ENCODE data around the gene C1orf216.
"Not testable (repeated sequence)": the region's sequence is repeated elsewhere in the genome, so short reads cannot be mapped to it uniquely, and the experiment has no call there.

Gene C1orf216, protein sequence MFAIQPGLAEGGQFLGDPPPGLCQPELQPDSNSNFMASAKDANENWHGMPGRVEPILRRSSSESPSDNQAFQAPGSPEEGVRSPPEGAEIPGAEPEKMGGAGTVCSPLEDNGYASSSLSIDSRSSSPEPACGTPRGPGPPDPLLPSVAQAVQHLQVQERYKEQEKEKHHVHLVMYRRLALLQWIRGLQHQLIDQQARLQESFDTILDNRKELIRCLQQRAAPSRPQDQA

DNA sequence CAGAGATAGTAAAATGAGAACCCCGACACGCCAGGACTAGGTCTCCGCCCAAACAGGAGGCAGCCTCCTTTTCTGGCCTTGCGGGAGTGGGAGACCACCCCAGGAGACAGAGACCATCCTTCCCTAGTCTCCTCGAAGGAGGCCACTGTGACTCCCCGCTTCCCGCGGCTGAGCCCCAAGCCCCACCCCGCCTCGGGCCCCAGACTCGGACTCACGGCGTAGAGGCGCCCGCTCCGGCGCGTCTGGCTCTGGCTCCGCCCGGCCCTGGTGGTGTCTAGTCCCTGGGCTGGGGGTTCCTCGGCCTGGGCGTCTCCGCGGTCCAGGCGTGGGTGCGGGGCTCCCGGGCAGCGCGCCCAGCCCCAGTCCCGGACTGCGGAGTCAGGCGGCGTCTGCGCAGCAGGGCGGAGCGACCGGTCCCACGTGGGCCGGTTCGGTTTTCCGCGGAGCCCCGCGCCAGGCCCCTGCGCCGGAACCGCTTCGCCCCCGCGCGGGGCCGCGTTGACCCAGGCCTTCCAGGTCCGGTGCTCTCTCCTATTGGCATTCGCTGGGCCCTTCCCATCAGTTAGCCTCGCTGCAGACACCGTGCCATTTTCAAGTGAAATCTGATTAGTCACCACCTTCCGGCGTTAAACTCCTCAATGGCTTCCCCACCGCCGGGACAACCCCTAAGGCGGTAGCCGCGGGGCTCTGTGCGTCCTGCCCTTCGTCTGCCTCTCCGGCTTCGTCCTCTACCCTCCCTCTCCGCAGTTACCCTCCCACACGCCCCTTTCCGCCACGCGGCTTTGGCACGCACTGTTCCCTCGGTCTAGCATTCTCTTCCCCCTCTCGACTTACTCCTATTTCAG is at the start of gene C1orf216:
C1orf216 (minus strand) TSS at position 393 of the 845 bp plus-strand sequence. CDS start 2,563 bp downstream, outside the sequence.
- DNase-seq (ENCODE audit: low spot score), result peak; percentile 81

DNA sequence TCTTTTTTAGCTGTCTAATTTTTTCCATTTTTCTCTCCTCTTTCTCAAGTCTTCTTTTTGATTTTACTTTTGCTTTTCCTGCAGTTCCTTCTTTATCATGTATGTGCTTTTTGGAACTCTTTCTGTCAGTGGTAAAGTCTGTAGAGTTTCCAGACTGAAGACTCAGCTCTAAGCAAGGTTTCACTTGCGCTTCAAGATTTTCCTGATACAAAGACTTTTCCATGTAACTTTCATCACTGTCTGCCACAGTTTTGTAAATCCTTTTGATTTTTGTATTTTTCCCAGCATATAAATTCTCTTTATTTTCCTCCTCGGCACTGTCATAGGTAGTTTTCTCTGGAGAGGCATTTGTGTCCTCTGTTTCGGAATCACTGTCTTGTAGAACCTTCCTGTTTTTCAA is 45.6 kb upstream of the C1orf216 start:
- no peak for DNase-seq (ENCODE audit: low spot score)

DNA sequence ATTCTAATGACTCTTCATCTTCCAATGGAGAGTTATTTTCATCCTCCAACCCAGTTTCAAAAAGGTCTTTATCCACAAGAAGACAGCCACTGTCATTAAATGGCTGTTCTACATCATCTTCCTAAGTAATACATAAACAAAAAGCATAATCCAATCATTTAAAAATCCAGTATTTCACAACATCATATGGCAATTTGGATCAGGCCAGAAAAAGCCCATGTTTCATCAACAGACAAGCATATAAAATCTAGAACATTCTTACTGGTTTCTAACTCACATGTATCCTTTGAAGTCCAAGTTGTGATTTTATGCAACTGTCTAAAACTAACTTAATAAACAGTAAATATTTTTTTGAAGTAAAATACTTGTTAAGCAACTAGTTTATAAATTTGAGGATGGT is 44.5 kb upstream of the C1orf216 start:
- DNase-seq (ENCODE audit: low spot score), result no peak

DNA sequence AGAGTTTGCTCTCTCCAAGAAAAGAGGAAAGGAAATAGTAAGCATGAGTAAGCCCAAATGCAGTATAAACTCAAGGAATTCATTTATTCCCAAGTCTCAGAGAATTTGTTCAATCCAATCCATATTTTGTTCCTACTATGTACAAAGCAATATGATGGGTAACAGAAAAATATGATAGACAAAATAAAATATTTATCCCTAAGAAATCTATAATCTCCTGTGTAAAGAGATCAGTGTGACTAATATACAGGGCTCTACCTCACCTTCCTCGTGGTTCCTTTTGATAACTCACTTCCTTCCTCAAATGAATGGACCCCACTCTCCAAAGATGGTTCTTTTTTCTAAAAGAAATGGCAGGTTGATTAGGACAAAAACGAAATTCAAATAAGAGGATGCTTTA is 43.5 kb upstream of the C1orf216 start:
- peak; percentile 65 for DNase-seq (ENCODE audit: low spot score)

DNA sequence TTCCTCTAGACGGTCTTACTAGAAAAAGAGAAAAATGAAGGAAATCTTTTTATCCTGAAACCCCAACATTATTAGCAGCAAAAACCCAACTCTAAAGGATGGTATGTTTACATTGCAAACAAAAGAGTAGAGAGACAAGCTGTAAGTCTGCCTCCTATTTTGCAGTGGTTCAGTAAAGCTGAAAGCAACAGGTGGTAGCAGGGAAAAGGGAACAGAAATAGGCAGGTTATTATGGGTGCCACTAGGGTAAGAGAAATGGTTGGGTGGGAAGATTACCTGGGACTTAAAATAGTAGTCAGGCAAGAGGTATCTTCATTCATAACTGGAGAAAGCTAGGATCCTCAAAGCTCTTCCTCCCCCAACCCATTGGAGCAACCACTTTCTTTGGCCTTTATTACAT is 37.4 kb upstream of the C1orf216 start:
- DNase-seq (ENCODE audit: low spot score), result no peak

DNA sequence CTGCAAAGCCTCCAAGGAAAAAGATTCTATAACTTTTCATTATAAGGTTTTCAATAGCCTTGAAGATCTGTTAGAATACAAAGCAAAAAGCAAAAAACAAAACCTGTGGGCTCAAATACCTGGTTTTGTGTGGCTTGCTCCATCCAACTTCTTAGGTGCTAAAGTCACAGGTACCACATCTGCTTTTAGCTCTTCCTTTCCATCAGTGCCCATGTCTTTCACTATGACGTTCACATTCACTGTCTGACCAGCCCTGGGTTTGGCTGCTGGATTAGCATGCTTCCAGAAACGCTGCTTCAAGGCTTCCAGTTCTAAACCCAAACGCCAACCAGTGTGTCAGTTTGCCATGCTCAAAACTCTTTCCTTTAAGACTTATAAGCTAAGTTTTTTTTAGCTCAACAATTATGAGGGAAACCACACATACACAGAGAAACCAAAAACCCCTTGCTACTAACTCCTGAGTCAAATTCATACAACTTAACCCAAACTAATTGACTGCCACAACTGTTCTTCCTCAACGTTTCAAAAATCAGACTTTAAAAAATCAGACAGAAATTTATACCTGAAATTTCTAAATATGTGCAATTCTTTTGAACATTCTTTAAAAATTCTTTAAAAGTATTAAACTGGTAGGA is 35.1 kb upstream of the C1orf216 start:
- DNase-seq (ENCODE audit: low spot score), result no peak

DNA sequence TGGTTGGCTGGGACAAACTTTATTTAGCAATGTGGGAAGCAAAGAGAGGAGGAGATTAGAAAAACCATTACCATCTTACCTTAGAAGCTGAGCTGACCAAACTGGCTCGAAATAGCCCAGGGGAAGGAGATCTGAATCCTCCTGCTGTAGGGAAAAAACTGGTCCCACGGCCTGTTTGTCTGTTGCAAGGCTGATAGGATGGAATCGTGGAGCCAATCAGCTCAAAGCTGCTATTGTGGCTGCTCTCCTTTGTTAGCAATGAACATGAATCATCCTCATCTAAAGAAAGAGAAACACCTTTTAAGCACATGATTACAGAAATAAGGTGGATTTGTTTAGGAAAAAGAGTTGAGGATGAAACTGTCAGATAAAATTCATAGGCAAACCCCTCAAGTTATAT is 29.6 kb upstream of the C1orf216 start:
- DNase-seq (ENCODE audit: low spot score), result no peak

DNA sequence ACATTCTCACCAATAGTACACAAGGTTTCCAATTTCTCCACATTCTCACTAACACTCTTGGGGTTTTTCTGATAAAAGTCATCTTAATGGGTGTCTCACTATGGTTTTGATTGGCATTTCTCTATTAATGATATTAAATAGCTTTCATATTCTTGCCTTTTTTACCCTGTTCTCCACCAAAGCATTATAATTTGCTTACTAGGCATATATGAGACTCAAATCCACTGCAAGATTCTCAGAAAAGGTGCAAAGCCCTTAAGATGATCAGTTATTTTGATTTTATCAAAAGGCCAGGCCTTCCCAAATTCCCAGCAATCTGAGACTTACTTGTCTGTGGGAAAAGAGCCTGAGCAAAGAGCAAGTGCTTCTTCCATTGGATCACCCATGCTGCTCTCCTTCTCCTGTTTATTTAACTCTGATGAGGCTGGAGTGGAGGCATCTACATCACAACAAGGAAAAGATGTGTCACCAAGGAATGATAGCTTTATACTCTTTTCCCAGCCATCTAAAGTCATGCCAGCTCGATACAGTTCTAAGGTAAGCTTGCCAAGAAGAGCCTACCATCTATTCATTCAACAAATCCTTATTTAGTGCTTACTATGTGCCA is 26.5 kb upstream of the C1orf216 start:
- no peak for DNase-seq (ENCODE audit: low spot score)

DNA sequence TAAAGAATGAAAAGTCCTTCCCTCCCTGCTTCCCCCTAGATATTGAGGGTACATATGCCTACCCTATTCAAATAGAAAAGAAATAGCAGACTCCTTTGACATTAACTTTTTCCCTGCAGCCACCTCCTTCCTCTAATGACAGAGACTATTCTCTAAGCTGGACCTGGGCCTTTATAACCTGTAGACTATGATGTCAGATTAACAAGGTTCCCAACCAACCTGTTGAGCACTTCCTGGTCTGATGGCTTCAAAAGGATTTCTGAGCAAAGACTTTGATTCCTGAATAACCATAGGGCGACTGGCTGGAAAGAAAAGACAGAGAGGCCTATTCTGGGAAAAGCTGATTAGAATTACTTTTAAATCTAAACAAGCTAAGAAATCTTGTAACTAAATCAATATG is 18.4 kb upstream of the C1orf216 start:
- DNase-seq (ENCODE audit: low spot score), result no peak

DNA sequence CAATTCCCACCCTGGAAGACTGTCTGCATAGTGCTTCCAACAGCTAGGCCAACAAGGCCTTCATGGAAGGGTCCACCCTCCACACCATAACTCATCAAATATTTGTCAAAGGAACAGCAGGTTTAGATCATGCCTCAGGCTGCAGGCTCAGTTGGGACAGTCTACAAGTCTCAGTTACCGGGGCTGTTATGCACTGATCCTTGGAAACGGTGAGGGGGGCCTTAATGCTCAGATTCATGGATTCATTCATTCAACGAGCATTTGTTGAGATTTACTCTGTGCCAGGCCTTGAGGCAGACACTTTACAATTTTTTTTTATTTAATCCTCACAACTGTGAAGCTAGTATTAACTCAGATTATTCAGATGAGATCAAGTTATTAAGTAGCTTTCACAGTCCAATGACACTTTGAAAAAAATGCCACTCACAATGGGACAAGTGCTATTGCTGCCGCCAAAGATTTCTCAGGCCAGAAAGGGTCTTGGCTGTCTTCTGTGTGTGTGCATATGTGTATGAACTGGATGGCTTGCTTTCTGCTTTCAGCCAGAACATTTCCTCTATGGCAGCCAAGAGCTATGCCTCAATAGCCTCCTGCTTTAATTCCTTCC is 8.9 kb upstream of the C1orf216 start:
- DNase-seq (ENCODE audit: low spot score), result no peak

DNA sequence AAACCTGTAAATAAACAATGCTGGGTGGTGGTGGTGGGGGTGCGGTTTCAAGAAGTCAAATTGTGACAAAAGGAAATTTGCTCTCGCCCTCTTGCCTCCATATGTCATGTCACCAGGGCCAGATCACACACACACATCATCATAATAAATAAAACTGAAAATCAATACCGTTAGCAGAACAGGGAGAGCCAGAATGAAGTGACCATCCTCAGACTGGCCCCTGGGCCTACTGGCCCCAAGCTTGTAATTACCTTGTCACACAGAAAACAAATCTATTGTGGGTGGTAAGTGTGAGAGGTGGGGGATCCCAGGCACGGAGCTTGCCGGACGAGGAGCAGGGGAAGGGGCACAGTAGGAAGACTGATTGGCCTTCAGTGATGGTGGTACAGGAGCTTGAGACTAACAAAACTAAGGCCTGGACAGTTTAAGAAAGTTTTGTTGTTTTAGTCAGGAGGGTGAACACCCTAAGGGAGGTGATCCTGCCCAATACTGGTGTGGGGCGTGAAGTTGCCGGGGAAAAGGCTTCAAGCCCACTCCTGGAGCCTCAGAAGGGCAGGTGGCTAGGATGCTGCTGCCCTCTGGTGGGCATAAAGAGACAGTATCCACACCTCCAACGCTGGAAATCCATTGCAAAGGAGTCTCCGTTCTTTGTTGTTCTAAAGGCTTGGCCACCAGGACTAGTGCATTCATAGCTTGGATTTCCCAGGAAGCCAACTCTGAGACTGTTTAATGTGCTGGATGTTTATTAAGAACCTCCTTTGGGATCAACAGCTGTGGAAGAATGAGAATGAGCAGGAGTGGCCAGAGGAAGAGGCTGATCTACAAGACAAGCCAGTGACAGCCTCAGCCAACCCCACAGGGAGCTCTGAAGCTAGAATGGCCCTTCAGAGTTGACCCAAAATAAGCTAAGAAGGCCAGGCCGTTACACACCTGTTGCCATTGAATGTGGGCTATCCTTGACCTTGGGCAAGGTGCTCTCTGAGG is 8.1 kb upstream of the C1orf216 start:
- DNase-seq (ENCODE audit: low spot score), result peak; percentile 57

DNA sequence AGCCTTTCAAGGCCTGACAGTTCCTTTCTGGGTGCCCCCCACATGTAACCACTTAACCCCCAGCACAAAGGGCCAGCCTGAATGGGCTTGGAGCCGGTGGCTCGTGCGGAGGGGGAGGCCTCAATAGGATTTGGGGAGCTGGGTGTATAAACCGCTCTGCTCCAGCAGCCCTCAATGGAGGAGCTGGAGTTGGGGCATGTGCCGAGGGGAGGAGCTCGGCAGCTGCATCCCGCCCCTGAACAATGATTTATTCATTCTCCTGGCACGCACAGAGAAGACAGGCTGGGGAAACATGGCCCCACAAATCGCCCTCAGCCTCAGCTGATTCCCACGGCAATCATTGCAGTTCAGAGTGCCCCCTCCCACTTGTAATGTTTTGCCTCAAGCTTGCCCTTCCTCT is 6.9 kb upstream of the C1orf216 start:
- DNase-seq (ENCODE audit: low spot score), result no peak

DNA sequence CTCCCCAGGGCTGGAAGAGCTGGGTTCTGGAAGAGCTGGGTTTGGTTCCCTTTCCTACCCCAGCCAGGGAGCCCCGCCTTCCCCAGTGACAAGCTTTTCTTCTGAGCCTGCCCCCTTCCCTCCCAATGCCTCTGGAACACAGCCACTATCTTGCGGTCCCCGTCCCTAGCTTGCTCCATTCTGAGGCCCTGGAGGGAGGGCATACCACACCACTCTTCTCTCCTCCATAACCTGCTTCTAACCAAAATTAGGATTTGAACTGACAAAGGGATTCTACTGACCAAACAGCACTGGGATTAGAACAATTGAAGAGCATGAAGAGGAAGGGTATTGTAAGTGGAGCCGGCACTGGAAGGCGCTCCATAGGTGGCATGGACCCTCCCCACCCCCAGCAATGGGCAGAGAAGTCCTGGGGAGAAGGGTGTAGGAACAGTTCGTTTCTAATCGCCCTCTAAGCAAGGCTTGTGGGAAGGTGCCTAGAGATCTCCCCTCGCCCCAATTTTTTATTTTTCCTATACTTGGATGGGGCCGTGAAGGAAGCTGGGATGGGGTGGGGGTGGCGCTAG is 690 bp downstream of the C1orf216 start:
- DNase-seq (ENCODE audit: low spot score), result peak; percentile 17

DNA sequence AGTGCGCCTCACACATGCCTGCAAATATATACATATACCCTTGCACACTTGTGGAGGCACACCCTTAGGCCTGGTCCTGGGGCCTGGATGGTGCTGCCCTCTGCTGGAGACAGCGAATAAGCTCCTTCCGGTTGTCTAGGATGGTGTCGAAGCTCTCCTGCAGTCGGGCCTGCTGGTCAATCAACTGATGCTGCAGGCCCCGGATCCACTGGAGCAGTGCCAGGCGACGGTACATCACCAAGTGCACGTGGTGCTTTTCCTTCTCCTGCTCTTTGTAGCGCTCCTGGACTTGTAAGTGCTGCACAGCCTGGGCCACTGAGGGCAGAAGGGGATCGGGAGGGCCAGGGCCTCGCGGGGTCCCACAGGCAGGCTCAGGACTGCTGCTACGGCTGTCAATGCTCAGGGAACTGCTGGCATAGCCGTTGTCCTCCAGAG is 3.1 kb downstream of the C1orf216 start:
- peak; percentile 78 for DNase-seq (ENCODE audit: low spot score)

DNA sequence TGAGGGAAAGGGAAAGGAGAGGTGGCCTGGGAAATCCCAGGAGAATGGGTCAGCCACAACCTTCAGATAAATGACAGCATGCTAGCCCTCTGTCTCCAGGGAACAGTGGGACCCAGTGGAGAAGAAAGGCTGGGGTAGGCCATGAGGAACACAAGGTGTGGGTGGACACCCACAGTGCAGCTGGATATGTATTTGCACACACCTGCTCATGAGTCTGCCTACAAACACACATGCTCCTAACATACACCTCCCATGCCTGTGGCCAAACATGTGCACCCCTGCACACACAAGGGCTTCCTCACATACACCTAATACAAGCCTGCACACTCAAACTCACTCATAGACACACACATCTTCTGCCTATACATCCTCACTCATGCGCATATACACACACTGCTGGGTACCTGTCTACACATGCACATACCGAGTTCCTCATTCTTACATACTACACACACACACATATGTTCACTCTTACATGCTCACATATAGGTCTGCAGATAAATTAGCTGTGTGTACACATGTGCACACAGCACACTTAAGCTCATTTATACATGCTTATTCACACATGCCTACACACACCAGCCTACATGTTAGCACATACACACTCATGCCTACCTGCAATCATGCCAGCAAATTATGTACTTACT is 3.6 kb downstream of the C1orf216 start:
- DNase-seq (ENCODE audit: low spot score), result no peak

DNA sequence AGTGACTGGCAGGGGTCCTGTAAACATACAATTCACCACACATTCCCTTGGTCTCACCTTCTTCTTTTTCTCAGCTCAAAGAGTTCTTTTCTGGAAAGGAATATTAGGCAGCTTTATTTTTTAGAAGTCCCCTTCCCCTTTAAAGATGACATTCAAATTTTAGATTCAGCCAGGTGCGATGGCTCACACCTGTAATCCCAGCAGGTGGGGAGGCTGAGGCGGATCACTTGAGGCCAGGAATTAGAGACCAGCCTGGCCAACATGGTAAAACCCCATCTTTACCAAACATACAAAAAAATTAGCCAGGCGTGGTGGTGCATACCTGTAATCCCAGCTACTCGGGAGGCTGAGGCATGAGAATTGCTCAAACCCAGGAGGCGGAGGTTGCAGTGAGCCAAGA is 7.6 kb downstream of the C1orf216 start:
- not testable (repeated sequence) for DNase-seq (ENCODE audit: low spot score)

DNA sequence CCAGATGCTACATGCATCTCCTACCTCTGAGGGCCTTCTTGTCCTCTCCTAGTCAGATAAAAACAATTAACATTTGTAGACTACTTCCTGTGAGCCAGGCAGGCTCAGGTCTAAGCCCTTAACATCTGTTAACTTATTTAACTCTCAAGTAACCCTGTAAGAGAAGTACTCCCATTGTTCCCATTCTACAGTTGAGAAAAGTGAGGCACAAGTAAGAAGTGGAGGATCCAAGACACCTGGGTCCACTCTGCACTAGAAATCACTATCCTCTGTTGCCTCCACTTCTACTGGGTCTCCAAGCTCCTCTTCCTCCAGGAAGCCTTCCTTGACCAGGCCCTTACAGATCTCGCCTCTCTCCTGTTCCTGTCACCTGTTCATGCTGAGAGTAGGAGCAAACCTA is 9.7 kb downstream of the C1orf216 start:
- DNase-seq (ENCODE audit: low spot score), result no peak

DNA sequence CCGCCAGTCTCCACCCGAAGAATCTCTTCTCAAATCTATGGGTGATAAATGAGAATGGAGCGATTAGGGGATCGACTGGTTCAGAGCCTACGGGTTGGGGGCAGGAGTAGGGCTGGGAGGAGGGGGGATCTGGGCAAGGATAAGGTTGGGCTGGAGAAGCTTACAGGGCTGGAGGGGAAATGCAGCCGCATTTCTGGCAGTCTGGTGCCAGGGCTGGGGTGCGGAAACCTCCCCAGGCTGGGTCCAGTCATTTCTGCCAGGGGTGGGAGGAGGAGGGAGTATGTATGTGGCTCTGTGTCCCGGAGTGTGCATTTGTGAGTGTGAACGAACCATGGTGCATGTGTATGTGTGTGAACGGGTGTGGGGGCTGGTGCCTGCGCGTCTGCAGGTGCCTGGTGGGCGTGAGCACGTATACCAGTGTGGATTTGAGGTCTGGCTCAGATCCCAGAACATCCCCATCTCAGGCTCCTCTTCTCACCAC is 10.2 kb downstream of the C1orf216 start:
- DNase-seq (ENCODE audit: low spot score), result no peak

DNA sequence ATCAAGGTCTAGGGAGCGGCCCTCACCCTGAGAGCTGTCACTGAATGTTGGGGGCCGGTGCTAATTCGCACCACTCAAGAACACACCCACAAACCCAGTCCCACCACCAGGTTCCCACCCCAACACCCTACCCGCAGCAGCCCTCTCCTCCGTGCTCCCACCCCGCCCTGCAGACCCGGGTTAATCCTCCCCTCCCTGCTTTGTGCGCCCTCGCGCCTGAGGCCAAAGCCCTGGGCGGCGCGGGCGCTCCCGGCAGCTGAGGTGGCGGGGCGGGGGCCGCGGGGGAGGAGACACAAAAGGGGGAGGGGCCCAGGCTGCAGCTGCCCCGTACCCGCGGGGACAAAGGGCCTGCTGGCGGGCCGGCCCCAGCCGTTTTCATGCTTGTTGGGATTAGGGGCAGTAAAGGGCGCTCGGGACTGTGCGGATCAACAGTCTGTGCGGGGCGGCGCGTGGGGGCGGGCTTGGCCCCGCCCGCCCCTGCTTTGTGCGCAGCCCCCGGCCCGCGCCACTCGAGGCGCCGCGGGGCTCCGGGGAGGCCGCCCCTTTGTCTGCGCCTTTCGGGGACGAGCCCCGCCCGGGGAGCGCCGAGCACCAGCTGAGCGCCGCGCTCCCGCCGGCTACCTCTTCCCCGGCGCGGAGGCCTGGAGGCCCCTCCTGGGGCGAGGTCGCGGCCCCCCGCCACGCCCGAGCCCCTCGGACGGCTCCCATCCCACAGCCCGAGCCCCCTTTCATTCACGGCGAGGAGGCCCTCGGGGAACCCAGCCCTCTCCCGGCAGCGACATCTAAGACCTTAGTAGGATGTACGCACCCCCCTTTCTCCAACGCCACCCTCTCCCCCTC is 10.9 kb downstream of the C1orf216 start:
- no peak for DNase-seq (ENCODE audit: low spot score)

Measured in kidney capillary endothelial cell (primary cell).